HG03520 (cell line): ENCODE data around the gene PRDX6.
"Not testable (repeated sequence)": the region's sequence is repeated elsewhere in the genome, so short reads cannot be mapped to it uniquely, and the experiment has no call there.

Source experiments
- ATAC-seq: cut with Tn5 transposase; IDR thresholded peaks from one replicate; pipeline ENCODE4 v1.9.1; 2021; ENCODE audit warnings: mild to moderate bottlenecking, moderate library complexity; ENCODE audit not compliant: unreplicated experiment

Gene PRDX6, protein sequence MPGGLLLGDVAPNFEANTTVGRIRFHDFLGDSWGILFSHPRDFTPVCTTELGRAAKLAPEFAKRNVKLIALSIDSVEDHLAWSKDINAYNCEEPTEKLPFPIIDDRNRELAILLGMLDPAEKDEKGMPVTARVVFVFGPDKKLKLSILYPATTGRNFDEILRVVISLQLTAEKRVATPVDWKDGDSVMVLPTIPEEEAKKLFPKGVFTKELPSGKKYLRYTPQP

GRCh38 chr1:173477286-173478093, at the start of gene PRDX6:
PRDX6 (plus strand) TSS chr1:173477335; CDS start chr1:173477398, 63 bp downstream.
- ATAC-seq = peak; percentile 54

DNA sequence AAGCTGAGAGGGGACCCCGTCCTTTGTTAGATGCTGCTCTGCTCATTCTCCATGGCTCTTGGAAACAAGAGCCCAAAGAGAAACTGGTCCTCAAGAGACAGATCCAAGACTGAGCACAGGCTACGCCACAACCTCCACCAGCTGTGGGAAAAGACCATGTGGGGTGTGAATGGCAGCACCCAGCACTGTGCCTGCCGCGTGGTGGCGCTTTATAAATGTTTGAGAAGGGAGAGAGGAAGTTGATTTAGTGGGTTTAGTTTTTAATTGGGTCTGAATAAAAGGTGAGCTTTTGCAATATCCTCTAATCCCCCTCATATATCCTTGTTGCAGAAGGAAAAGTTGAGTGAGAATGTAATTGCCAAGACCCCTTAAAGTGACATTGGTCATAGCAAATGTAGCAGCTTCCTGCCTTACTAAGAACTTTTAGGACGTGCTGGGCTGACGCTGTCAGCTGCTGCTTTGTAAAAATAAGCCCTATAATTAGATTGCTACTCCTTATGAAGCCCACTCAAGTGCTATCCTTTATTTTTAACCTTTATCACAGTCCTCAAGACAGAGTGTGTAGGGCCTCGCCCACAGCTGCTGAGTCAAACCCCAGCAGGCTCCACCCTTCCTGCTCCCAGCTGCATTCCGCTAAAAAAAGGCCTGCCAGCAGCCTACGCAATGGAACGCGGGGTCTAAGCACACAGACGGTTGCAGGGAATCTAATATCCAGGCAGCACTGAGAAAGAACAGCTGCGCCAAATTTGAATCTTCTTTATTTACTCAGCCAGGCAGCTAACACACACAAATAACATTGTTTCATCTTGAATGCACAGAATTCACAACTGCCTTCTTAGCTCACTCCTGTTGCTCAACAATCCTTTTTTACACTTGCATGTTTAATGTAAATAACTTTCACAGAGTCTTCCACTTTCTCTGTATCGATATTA, 47.4 kb upstream of the PRDX6 start:
- peak; percentile 68 for ATAC-seq

DNA sequence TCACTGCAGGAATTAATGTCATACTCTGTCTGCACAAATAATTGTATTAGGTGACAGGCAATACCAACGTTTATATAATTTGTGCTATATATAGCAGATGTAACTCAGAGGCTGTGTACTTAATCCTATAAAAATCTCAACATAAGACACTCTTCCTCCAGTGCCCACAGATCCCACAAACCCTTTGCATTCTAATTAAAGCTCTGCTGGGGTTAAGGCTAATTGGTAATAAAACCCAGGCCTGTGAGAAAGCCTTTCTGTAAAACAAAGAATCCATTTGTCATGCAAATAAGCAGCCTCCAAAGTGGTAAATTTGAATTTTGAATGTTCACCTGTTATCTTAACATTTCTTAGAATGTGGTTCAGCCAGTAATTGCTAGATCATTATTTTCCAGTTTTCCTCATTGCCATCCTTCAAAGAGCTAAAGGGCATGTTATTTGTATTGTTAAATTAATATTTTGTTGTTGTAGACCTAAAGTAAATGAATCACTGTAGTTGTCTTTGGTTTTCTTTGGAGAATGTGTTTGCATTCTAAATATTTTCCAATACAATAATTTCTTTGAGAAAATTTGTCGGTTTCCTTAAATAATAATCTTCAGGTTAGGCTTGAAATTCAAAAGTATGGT, 46.3 kb upstream of the PRDX6 start:
- no peak for ATAC-seq

GRCh38 chr1:173431304-173432045, 45.7 kb upstream of the PRDX6 start:
- peak; percentile 45 for ATAC-seq

- ATAC-seq = no peak
Measured at GRCh38 chr1:173432331-173432730, 44.8 kb upstream of the PRDX6 start.

DNA sequence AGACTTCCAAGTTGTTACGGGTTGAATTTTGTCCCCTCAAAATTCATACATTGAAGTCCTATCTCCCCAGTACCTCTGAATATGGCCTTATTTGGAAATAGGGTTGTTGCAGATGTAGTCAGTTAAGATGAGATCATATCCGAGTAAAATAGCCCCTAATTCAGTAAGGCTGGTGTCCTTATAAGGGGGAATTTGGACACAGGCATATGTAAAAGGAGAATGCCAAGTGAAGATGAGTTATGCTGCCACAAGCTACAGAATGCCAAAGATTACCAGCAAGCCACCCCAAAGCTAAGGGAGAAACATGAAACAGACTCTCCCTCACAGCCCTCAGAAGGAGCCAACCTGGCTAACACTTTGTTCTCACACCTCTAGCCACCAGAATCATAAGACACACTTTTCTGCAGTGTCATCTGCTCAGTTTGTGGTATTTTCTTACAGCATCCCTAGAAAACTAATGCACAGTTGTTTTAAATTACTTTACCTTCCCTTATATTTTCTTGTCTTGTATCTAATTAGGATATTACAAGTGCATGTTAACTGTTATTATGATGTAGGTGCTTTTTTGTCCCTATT, 43.3 kb upstream of the PRDX6 start:
- no peak for ATAC-seq

GRCh38 chr1:173436841-173437428, 40.2 kb upstream of the PRDX6 start:
- no peak for ATAC-seq

GRCh38 chr1:173438675-173439074, 38.5 kb upstream of the PRDX6 start:
- ATAC-seq = no peak

DNA sequence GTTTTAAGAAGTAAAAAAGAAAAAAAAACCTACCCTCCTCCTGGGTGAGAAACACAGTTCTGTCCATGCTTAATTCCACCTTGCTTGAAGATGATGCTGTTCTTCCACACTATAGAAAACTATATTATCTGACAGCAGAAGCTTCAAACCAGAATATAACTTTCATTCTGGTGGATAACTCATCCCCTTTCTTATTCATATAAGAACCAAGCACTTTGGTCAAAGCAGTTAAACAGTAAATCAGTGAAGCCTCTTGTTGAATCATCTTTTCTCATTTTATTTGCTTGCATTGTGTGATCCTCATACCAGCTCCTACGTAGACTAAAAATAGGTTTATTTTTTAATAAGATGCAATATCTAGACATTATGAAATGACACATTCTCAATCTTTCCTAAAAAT, 36.7 kb upstream of the PRDX6 start:
- no peak for ATAC-seq

GRCh38 chr1:173444757-173445156, 32.4 kb upstream of the PRDX6 start:
- ATAC-seq = no peak

DNA sequence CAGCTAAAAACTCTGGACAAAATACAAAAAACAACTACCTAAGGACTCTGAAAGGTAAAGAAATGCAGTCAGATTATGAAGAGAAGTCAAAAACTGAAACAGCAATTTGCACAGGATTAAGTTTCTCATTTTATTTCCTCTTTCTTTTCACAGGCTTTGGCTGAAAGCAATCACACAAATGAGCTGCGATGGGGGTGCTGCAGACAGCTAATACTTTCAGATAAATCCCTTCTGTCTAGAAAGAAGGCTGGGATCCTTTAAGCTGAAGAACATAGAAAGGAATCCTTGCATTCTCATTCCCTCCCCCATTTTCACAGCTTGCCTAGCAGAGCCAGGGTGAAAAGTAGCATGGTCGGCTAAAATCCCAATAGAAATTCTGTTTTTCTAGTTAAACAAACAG, 32.0 kb upstream of the PRDX6 start:
- ATAC-seq = no peak

DNA sequence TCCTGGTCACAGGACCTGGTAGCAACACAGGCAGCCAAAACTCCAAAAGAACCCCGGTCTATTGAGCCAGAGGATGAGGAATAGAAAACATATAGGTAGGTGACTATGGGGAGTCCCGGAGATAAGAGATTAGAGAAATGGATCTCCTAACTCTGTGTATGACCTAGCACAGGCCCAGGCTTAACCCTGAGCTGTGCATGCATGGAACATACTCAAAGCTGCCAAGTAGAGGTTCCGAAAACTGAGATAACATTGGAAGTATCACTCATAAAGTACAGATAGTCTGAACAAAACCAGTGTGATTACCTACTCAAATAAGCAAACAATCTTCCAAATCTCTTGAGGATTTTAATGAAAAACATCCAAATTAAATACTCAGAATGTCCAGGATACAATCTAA, 31.5 kb upstream of the PRDX6 start:
- no peak for ATAC-seq

DNA sequence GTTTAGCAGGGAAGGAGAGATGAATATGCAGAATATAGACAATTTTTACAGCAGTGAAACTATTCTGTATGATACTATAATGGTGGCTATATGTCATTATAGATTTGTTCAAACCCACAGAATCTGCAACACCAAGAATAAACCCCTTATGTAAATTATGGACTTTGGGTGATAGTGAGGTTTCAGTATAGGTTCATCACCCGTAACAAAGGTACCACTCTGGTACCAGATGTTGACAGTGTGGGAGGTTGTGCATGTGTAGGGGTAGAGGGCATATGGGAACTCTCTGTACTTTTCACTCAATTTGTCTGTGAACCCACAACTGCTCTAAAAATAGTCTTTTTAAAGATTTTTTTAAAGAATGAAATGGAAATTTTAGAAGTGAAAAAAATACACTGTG, 29.9 kb upstream of the PRDX6 start:
- ATAC-seq = no peak

DNA sequence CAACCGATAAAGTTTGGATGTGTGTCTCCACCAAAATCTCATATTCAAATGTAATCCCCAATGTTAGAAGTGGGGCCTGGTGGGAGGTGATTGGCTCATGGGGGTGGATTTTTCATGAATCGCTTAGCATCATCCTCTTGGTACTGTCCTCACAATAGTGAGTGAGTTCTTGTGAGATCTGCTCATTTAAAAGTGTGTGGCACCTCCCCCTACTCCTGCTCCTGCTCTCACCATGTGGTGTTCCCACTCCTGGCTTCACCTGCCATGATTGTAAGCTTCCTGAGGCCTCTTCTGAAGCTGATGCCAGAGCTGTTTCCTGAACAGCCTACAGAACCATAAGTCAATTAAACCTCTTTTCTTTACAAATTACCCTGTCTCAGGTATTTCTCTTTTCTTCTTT, 28.2 kb upstream of the PRDX6 start:
- ATAC-seq = no peak

- no peak for ATAC-seq
Measured at GRCh38 chr1:173451981-173452380, 25.2 kb upstream of the PRDX6 start.

GRCh38 chr1:173453982-173454381, 23.2 kb upstream of the PRDX6 start:
- no peak for ATAC-seq

DNA sequence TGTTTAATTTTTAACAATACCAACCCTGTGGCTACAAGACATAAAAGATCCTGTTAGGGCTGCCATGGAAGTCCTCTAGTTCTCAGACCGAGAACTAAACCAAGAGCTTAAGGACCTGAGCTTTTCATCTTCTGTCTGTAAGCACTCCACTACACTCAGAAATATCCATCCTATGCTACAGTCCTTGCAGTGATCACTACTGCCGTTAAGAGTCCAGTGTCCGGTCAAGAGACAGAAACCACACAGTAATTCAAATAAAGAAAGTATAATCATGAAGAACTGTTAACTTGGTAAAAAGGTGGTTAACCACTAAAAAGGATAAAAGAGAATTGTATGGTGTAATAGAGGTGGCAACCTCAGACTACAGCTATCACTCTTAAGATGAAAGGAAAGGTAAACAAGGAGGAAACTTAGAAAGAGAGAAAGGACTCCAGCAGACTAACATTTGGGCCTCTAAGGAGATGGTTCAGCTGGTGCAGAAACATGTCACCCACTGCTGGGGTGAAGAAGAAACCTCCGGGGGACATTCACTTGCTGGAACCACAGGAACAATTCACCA, 22.1 kb upstream of the PRDX6 start:
- no peak for ATAC-seq

DNA sequence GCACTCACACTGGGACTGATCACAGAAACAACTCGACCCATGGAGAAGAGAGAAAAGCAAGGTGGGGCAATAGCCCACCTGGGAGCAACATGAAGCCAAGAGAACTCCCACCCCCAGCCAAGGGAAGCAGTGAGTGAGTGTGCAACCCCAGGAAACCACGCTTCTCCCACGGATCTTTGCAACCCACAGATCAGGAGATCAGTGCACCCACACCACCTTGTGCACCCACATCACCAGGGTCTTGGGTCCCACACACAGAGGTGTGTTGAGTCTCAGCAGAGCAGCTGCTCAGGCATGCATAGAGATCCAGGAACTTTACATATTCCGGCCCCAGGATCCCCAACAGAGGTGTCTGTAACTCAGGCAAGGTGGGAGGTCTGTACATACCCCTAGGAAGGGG, 17.2 kb upstream of the PRDX6 start:
- ATAC-seq = no peak

- not testable (repeated sequence) for ATAC-seq
Measured at GRCh38 chr1:173462666-173463065, 14.5 kb upstream of the PRDX6 start.
